ENCODE data around the gene LPCAT3.

LPCAT3 gene

DNA sequence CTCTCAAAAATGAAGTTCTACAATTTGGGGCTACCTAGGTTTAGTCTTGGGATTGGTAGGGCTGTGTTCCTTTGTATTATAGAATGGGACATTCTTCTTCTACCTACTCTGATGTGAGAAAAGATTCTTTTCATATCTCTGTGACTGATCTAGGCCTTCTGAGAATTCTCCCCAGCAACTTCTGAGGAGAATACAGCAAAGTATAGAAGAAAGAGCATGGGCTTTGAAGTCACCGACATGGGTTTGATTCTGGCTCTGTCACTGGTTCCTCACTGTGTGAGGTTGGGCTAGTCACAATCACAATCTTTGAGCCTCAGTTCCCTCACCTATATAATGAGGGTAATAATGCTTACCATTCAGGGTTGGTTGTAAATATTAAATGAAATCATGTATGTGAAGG lies 85.5 kb downstream of the LPCAT3 start:
- CTCF ChIA-PET: interaction anchor here (1.0 to 3.5 kb wide), 3 partner anchors 8 to 32 kb away, joined by 3 to 27 read pairs (median 8); partner anchors contain the start of genes C12orf57 and RNU7-1
- H3K4me1 ChIP-seq (ENCODE audit: control insufficient read depth, insufficient read depth, low read length): peaks cover 6% of the 10 kb centered on the region
- POLR2A ChIA-PET: interaction anchor here (1.1 to 1.3 kb wide), 2 partner anchors 10 to 14 kb away, joined by 3 read pairs; partner anchors contain the start of gene RNU7-1

More for the DNA sequence above, 85.5 kb downstream of the LPCAT3 start:
- TF ChIP-seq ZNF324 (tag by site-specific recombination; IDR thresholded peaks at IDR 0.05) (no peak), ZNF341 (tag by site-specific recombination; IDR thresholded peaks at IDR 0.05; ENCODE audit: low read depth) (no peak), ZNF311 (tag by site-specific recombination; IDR thresholded peaks at IDR 0.05; ENCODE audit: borderline replicate concordance) (no peak), ZNF558 (tag by site-specific recombination; IDR thresholded peaks at IDR 0.05) (no peak), ZFP37 (tag by site-specific recombination; IDR thresholded peaks at IDR 0.05) (no peak), ZNF175 (tag by site-specific recombination; IDR thresholded peaks at IDR 0.05) (no peak), ZNF335 (tag by site-specific recombination; conservative IDR thresholded peaks at IDR 0.05) (no peak), ZFHX2 (tag by site-specific recombination; conservative IDR thresholded peaks at IDR 0.05) (no peak), GLI2 (tag by site-specific recombination; IDR thresholded peaks at IDR 0.05; ENCODE audit: borderline replicate concordance, low read depth) (no peak), ZNF510 (tag by site-specific recombination; IDR thresholded peaks at IDR 0.05; ENCODE audit: insufficient replicate concordance) (no peak)
- TF ChIP-seq, protein P1, sequence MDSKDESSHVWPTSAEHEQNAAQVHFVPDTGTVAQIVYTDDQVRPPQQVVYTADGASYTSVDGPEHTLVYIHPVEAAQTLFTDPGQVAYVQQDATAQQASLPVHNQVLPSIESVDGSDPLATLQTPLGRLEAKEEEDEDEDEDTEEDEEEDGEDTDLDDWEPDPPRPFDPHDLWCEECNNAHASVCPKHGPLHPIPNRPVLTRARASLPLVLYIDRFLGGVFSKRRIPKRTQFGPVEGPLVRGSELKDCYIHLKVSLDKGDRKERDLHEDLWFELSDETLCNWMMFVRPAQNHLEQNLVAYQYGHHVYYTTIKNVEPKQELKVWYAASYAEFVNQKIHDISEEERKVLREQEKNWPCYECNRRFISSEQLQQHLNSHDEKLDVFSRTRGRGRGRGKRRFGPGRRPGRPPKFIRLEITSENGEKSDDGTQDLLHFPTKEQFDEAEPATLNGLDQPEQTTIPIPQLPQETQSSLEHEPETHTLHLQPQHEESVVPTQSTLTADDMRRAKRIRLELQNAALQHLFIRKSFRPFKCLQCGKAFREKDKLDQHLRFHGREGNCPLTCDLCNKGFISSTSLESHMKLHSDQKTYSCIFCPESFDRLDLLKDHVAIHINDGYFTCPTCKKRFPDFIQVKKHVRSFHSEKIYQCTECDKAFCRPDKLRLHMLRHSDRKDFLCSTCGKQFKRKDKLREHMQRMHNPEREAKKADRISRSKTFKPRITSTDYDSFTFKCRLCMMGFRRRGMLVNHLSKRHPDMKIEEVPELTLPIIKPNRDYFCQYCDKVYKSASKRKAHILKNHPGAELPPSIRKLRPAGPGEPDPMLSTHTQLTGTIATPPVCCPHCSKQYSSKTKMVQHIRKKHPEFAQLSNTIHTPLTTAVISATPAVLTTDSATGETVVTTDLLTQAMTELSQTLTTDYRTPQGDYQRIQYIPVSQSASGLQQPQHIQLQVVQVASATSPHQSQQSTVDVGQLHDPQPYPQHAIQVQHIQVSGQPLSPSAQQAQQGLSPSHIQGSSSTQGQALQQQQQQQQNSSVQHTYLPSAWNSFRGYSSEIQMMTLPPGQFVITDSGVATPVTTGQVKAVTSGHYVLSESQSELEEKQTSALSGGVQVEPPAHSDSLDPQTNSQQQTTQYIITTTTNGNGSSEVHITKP (tag by site-specific recombination; IDR thresholded peaks at IDR 0.05): no peak
- TF ChIP-seq, protein P2, sequence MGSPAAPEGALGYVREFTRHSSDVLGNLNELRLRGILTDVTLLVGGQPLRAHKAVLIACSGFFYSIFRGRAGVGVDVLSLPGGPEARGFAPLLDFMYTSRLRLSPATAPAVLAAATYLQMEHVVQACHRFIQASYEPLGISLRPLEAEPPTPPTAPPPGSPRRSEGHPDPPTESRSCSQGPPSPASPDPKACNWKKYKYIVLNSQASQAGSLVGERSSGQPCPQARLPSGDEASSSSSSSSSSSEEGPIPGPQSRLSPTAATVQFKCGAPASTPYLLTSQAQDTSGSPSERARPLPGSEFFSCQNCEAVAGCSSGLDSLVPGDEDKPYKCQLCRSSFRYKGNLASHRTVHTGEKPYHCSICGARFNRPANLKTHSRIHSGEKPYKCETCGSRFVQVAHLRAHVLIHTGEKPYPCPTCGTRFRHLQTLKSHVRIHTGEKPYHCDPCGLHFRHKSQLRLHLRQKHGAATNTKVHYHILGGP (tag by site-specific recombination; IDR thresholded peaks at IDR 0.05): no peak
- TF ChIP-seq, protein P3, sequence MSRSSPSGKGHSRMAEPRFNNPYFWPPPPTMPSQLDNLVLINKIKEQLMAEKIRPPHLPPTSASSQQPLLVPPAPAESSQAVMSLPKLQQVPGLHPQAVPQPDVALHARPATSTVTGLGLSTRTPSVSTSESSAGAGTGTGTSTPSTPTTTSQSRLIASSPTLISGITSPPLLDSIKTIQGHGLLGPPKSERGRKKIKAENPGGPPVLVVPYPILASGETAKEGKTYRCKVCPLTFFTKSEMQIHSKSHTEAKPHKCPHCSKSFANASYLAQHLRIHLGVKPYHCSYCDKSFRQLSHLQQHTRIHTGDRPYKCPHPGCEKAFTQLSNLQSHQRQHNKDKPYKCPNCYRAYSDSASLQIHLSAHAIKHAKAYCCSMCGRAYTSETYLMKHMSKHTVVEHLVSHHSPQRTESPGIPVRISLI (tag by site-specific recombination; IDR thresholded peaks at IDR 0.05): no peak
- TF ChIP-seq, protein P4, sequence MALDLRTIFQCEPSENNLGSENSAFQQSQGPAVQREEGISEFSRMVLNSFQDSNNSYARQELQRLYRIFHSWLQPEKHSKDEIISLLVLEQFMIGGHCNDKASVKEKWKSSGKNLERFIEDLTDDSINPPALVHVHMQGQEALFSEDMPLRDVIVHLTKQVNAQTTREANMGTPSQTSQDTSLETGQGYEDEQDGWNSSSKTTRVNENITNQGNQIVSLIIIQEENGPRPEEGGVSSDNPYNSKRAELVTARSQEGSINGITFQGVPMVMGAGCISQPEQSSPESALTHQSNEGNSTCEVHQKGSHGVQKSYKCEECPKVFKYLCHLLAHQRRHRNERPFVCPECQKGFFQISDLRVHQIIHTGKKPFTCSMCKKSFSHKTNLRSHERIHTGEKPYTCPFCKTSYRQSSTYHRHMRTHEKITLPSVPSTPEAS (tag by site-specific recombination; IDR thresholded peaks at IDR 0.05): no peak
- TF ChIP-seq, protein P5, sequence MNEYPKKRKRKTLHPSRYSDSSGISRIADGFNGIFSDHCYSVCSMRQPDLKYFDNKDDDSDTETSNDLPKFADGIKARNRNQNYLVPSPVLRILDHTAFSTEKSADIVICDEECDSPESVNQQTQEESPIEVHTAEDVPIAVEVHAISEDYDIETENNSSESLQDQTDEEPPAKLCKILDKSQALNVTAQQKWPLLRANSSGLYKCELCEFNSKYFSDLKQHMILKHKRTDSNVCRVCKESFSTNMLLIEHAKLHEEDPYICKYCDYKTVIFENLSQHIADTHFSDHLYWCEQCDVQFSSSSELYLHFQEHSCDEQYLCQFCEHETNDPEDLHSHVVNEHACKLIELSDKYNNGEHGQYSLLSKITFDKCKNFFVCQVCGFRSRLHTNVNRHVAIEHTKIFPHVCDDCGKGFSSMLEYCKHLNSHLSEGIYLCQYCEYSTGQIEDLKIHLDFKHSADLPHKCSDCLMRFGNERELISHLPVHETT (tag by site-specific recombination; IDR thresholded peaks at IDR 0.05): no peak
- TF ChIP-seq, protein P6, sequence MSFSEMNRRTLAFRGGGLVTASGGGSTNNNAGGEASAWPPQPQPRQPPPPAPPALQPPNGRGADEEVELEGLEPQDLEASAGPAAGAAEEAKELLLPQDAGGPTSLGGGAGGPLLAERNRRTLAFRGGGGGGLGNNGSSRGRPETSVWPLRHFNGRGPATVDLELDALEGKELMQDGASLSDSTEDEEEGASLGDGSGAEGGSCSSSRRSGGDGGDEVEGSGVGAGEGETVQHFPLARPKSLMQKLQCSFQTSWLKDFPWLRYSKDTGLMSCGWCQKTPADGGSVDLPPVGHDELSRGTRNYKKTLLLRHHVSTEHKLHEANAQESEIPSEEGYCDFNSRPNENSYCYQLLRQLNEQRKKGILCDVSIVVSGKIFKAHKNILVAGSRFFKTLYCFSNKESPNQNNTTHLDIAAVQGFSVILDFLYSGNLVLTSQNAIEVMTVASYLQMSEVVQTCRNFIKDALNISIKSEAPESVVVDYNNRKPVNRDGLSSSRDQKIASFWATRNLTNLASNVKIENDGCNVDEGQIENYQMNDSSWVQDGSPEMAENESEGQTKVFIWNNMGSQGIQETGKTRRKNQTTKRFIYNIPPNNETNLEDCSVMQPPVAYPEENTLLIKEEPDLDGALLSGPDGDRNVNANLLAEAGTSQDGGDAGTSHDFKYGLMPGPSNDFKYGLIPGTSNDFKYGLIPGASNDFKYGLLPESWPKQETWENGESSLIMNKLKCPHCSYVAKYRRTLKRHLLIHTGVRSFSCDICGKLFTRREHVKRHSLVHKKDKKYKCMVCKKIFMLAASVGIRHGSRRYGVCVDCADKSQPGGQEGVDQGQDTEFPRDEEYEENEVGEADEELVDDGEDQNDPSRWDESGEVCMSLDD (tag by site-specific recombination; IDR thresholded peaks at IDR 0.05): no peak
- no peak overlapping the region for H3K4me3 ChIP-seq (ENCODE audit: low read depth, low read length)
- H3K27ac ChIP-seq (ENCODE audit: extremely low read depth, low read depth, low read length): no peak overlapping the region
- no peaks in the 10 kb centered on the region for H3K9me3 ChIP-seq (ENCODE audit: control insufficient read depth, insufficient read depth, low read depth, low read length)
- peaks cover 20 to 62% of the 10 kb centered on the region in 2 experiments for H3K36me3 ChIP-seq (ENCODE audit: control insufficient read depth in 2 of 2, insufficient read depth in 1 of 2, low read length in 2 of 2)

All from HEK293 (cell line).